Trophoblast cell (in vitro differentiated cells and primary cell): ENCODE measurements around the gene XRRA1.
A peak's percentile ranks its signal among the peaks of the same experiment; 100 is the strongest.
"Not testable (repeated sequence)": the region's sequence is repeated elsewhere in the genome, so short reads cannot be mapped to it uniquely, and the experiment has no call there.

ENCODE experiments used
- DNase-seq, 2 donors: peaks; one replicate each; pipeline ENCODE4 v3.0.0-alpha.2; 2016
- H2AFZ ChIP-seq: 2 replicates; pipeline ENCODE4 v1.6.1; 2013; ENCODE audit warnings: low read length, moderate library complexity, mild to moderate bottlenecking; ENCODE audit not compliant: insufficient read depth, poor library complexity
- H2AK5ac ChIP-seq: 2 replicates; pipeline ENCODE4 v1.6.1; 2013; ENCODE audit warnings: mild to moderate bottlenecking, low read length
- H2BK120ac ChIP-seq: 2 replicates; pipeline ENCODE4 v1.6.1; 2013; ENCODE audit warnings: low read length, mild to moderate bottlenecking, moderate library complexity; ENCODE audit not compliant: insufficient read depth, poor library complexity
- H2BK12ac ChIP-seq: 2 replicates; pipeline ENCODE4 v1.6.1; 2013; ENCODE audit warnings: mild to moderate bottlenecking, low read length, moderate library complexity
- H2BK5ac ChIP-seq: 2 replicates; pipeline ENCODE4 v1.6.1; 2013; ENCODE audit warnings: low read length, low read depth, moderate library complexity, mild to moderate bottlenecking; ENCODE audit not compliant: poor library complexity
- H3K14ac ChIP-seq: 2 replicates; pipeline ENCODE4 v1.6.1; 2013; ENCODE audit warnings: mild to moderate bottlenecking, low read length
- H3K18ac ChIP-seq: 2 replicates; pipeline ENCODE4 v1.6.1; 2013; ENCODE audit warnings: mild to moderate bottlenecking, low read length
- H3K23ac ChIP-seq: 2 replicates; pipeline ENCODE4 v1.6.1; 2013; ENCODE audit warnings: low read length
- H3K27ac ChIP-seq: 2 replicates; pipeline ENCODE4 v1.5.1; 2013; ENCODE audit warnings: low read depth, mild to moderate bottlenecking, inconsistent platforms, low read length, moderate library complexity
- H3K27me3 ChIP-seq: 2 replicates; pipeline ENCODE4 v1.6.1; 2013; ENCODE audit warnings: inconsistent platforms, mild to moderate bottlenecking, low read length, moderate library complexity; ENCODE audit not compliant: insufficient read depth
- H3K36me3 ChIP-seq, 2 experiments: 1 replicate in 1 of 2; 2 replicates in 1 of 2; pipeline ENCODE4 v1.6.1; 2013; ENCODE audit warnings: low read length in 2 of 2, mild to moderate bottlenecking in 2 of 2, moderate library complexity in 1 of 2; ENCODE audit not compliant: insufficient read depth in 2 of 2, control insufficient read depth in 1 of 2
- H3K4ac ChIP-seq: 2 replicates; pipeline ENCODE4 v1.6.1; 2013; ENCODE audit warnings: low read depth, mild to moderate bottlenecking, low read length, moderate library complexity
- H3K4me1 ChIP-seq, 2 experiments: 1 replicate in 1 of 2; 2 replicates in 1 of 2; pipeline ENCODE4 v1.6.1; 2013; ENCODE audit warnings: low read length in 2 of 2, mild to moderate bottlenecking in 2 of 2, moderate library complexity in 1 of 2; ENCODE audit not compliant: insufficient read depth in 2 of 2, control insufficient read depth in 1 of 2
- H3K4me2 ChIP-seq: 2 replicates; pipeline ENCODE4 v1.6.1; 2013; ENCODE audit warnings: inconsistent platforms, mild to moderate bottlenecking, low read length, moderate library complexity
- H3K4me3 ChIP-seq: 2 replicates; pipeline ENCODE4 v1.5.1; 2013; ENCODE audit warnings: mild to moderate bottlenecking, low read depth, low read length, inconsistent platforms
- H3K79me1 ChIP-seq: one replicate; pipeline ENCODE4 v1.6.1; 2013; ENCODE audit warnings: low read length
- H3K79me2 ChIP-seq: 2 replicates; pipeline ENCODE4 v1.6.1; 2013; ENCODE audit warnings: low read length, mild to moderate bottlenecking; ENCODE audit not compliant: control insufficient read depth, insufficient read depth, poor library complexity
- H3K9ac ChIP-seq: 2 replicates; pipeline ENCODE4 v1.6.1; 2013; ENCODE audit warnings: mild to moderate bottlenecking, low read length
- H3K9me3 ChIP-seq: 2 replicates; pipeline ENCODE4 v1.6.1; 2013; ENCODE audit warnings: low read depth, mild to moderate bottlenecking, control low read depth, inconsistent platforms, low read length; ENCODE audit not compliant: insufficient read depth
- H4K12ac ChIP-seq: 2 replicates; pipeline ENCODE4 v1.6.1; 2013; ENCODE audit warnings: low read depth, mild to moderate bottlenecking, low read length, moderate library complexity
- H4K8ac ChIP-seq: 2 replicates; pipeline ENCODE4 v1.6.1; 2013; ENCODE audit warnings: low read depth, mild to moderate bottlenecking, low read length, moderate library complexity
- H4K91ac ChIP-seq: one replicate; pipeline ENCODE4 v1.6.1; 2013; ENCODE audit warnings: low read depth, mild to moderate bottlenecking, low read length, moderate library complexity
- WGBS: extraction: QIAGEN DNeasy Blood & Tissue Kit; methylation state at CpG from one replicate; pipeline ENCODE4 v1.1.7; 2013; ENCODE audit warnings: missing lambda C conversion rate; ENCODE audit not compliant: insufficient read length, insufficient coverage; ENCODE audit errors: extremely low coverage; 5-methylcytosine and 5-hydroxymethylcytosine counted together

Gene XRRA1

DNA sequence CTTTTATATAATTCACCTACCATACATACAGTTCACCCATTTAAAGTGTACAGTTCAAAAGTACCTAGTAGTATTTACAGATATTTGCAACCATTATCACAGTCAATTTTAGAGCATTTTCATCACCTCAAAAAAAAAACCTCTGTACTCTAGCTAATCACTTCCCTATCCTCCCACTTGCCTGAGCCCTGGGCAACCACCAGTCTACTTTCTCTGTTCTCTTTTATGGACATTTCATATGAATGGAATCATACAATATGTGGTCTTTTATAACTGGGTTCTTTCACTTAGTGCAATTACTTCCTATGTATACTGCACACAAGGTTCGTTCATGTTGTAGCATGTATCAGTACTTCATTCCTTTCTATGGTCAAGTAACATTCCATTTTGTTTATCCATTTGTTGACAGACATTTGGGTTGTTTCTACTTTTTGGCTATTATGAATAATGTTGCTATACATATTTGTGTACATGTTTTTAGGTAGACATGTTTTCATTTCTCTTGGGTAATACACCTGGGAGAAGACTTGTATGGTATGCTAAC lies 22.0 kb upstream of the XRRA1 start:
- H3K27ac ChIP-seq = no peak overlapping the region
- no peak overlapping the region for H2AK5ac ChIP-seq
- no peaks in the 10 kb centered on the region for H3K79me1 ChIP-seq
- H3K27me3 ChIP-seq = no peaks in the 10 kb centered on the region
- H2BK12ac ChIP-seq = no peak overlapping the region
- no peak overlapping the region for H3K4me3 ChIP-seq
- H2AFZ ChIP-seq = no peak overlapping the region
- no peak overlapping the region for H4K91ac ChIP-seq
- no peaks in the 10 kb centered on the region for H3K4me1 ChIP-seq
- H3K9ac ChIP-seq = no peak overlapping the region
- no peak overlapping the region for H2BK120ac ChIP-seq
- H2BK5ac ChIP-seq = no peak overlapping the region
- no peak overlapping the region for H3K4ac ChIP-seq
- H3K9me3 ChIP-seq = no peaks in the 10 kb centered on the region
- H4K12ac ChIP-seq = no peak overlapping the region
- H3K79me2 ChIP-seq = no peaks in the 10 kb centered on the region
- no peak overlapping the region for H4K8ac ChIP-seq
- WGBS = no CpG with 5 or more reads among the region's 1 CpG
- H3K23ac ChIP-seq = no peak overlapping the region
- no peak overlapping the region for H3K14ac ChIP-seq
- DNase-seq = peak in 1 of 2 donors; percentile 45
- no peak overlapping the region for H3K18ac ChIP-seq
- H3K36me3 ChIP-seq = peaks cover 17 to 25% of the 10 kb centered on the region in 2 experiments
- no peak overlapping the region for H3K4me2 ChIP-seq

DNA sequence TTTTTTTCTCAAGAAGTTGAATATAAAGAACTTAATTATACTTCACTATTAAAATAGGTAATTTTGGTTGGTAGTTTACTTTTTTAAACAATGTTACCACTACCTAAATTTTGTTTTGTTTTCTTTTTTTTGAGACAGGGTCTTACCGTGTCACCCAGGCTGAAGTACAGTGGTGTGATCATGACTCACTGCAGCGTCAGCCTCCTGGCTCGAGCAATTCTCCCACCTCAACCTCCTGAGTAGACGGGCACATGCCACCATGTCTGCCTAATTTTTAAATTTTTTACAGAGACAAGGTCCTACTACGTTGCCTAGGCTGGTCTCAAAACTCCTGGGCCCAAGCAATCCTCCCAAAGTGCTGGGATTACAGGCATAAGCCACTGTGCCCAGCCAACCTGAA lies 17.8 kb upstream of the XRRA1 start:
- Histone ChIP-seq H3K9ac (no peak overlapping the region), H2AFZ (no peak overlapping the region), H3K18ac (no peak overlapping the region), H4K8ac (no peak overlapping the region), H2AK5ac (no peak overlapping the region), H3K9me3 (no peaks in the 10 kb centered on the region), H2BK5ac (no peak overlapping the region), H3K27ac (no peak overlapping the region), H4K12ac (peak overlapping the region; percentile 30), H3K4me1 (no peaks in the 10 kb centered on the region), H3K79me2 (no peaks in the 10 kb centered on the region), H2BK120ac (no peak overlapping the region), H3K4me3 (no peak overlapping the region), H3K4me2 (no peak overlapping the region), H3K27me3 (no peaks in the 10 kb centered on the region), H3K36me3 (peaks cover 12% of the 10 kb centered on the region in 2 experiments), H3K14ac (no peak overlapping the region), H4K91ac (no peak overlapping the region), H3K4ac (no peak overlapping the region), H3K79me1 (no peaks in the 10 kb centered on the region), H3K23ac (no peak overlapping the region), H2BK12ac (no peak overlapping the region)
- no peak for DNase-seq
- WGBS = no CpG with 5 or more reads among the region's 5 CpGs

DNA sequence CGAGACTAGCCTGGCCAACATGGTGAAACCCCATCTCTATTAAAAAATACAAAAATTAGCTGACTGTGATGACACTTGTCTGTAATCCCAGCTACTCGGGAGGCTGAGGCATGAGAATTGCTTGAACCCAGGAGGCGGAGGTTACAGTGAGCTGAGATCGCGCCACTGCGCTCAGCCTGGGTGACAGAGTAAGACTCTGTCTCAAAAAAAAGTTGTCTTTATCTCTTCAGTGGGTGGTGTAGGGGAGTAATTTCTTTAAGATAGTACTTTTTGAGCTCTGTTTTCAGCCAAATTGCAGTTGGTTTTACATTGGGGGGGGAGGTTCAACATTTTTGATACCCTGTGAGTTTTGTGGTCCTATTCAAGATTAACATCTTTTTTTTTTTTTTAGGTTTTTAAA lies 11.2 kb upstream of the XRRA1 start:
- not testable (repeated sequence) for H3K79me2 ChIP-seq, H4K8ac ChIP-seq, H3K27ac ChIP-seq, H3K4me1 ChIP-seq, H3K18ac ChIP-seq, H3K4me2 ChIP-seq, H2BK5ac ChIP-seq, H4K91ac ChIP-seq, H3K4me3 ChIP-seq, H2BK120ac ChIP-seq, H3K9ac ChIP-seq, DNase-seq, H3K36me3 ChIP-seq, H2BK12ac ChIP-seq, H3K4ac ChIP-seq, H2AFZ ChIP-seq, H3K27me3 ChIP-seq, H3K9me3 ChIP-seq, H3K14ac ChIP-seq, H2AK5ac ChIP-seq, H3K79me1 ChIP-seq, H3K23ac ChIP-seq, H4K12ac ChIP-seq
- no CpG with 5 or more reads among the region's 6 CpGs for WGBS

DNA sequence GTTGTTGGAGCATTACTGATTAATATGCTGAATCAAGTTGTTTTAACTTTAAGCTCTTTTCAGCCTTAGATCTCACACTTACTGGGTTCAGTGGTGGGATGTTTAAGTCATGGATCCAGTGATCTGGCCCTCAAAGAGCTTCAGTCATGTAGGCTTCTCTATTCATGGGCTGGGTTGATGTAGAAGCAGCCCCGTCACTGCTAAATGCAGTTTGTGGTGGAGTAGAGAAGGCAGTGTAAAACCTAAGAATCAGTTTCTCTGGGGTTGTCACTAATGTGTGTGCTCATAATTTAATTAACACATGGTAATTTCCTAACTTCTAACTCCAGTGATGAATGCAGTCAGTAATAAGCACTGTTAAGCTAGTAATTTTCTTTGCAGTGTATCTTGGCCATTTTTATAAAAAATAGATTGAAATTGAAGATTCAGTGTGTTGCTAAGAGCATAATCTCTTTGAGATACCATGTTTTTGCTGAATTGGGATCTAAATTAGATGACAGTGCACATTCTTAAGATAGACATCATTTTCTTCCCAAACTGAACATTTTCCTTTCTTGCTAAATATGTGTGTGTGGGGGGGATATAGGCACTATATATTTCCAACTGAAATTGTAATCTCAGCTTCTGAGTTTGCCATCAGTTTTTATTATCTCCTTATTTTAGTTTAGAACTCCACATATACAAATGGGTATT lies 9.2 kb upstream of the XRRA1 start:
- H3K23ac ChIP-seq = no peak overlapping the region
- no peaks in the 10 kb centered on the region for H3K79me2 ChIP-seq
- H3K9me3 ChIP-seq = no peaks in the 10 kb centered on the region
- H2BK120ac ChIP-seq = no peak overlapping the region
- no CpG with 5 or more reads among the region's 1 CpG for WGBS
- no peak overlapping the region for H3K18ac ChIP-seq
- no peak overlapping the region for H3K4ac ChIP-seq
- H3K4me1 ChIP-seq = no peaks in the 10 kb centered on the region
- no peak overlapping the region for H4K91ac ChIP-seq
- H4K12ac ChIP-seq = no peak overlapping the region
- H3K36me3 ChIP-seq = peaks cover 7 to 8% of the 10 kb centered on the region in 2 experiments
- no peak overlapping the region for H2BK5ac ChIP-seq
- H3K9ac ChIP-seq = no peak overlapping the region
- no peak overlapping the region for H3K4me2 ChIP-seq
- no peak overlapping the region for H3K14ac ChIP-seq
- no peak for DNase-seq
- no peak overlapping the region for H3K4me3 ChIP-seq
- no peak overlapping the region for H2AK5ac ChIP-seq
- H3K27ac ChIP-seq = no peak overlapping the region
- no peak overlapping the region for H4K8ac ChIP-seq
- no peak overlapping the region for H2BK12ac ChIP-seq
- H3K27me3 ChIP-seq = no peaks in the 10 kb centered on the region
- H3K79me1 ChIP-seq = no peaks in the 10 kb centered on the region
- H2AFZ ChIP-seq = no peak overlapping the region
